Measurements from ENCODE around the gene KRT79.

The KRT79 gene

DNA sequence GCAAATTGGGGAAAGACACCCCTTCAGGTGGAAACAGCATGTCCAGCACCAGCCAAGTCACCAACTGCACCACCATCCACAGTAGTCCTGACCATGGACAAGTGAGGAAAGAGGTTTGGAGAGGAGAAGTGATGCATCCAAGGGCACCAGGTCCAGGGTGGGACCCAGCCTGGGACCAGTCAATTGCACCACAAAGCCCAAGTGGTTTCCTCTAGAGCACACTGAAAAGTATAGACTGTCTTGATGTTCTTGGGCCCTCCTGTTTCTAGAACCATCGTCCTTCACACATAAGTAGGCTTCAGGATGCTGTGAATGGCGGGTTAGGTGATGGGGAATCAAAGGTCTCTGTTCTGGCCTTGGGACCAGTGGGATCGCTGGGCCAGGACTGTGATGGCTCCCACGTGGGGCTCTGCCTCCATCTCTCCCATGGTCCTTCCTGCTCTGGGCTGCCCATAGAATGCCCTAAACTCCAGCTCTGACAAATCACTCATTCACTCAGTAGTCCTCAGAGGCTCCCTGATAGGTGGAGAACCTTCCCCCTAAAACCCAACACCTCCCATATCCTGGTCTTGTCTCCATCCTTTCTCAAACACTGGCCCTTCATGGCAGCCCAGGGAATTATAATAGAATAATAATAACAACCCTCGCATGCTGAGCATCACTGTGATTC is 9.2 kb downstream of the KRT79 start:
- Mint-ChIP-seq H3K4me1 (peaks cover 22% of the 10 kb centered on the region), H3K27ac (no peak overlapping the region), H3K4me3 (no peak overlapping the region)

DNA sequence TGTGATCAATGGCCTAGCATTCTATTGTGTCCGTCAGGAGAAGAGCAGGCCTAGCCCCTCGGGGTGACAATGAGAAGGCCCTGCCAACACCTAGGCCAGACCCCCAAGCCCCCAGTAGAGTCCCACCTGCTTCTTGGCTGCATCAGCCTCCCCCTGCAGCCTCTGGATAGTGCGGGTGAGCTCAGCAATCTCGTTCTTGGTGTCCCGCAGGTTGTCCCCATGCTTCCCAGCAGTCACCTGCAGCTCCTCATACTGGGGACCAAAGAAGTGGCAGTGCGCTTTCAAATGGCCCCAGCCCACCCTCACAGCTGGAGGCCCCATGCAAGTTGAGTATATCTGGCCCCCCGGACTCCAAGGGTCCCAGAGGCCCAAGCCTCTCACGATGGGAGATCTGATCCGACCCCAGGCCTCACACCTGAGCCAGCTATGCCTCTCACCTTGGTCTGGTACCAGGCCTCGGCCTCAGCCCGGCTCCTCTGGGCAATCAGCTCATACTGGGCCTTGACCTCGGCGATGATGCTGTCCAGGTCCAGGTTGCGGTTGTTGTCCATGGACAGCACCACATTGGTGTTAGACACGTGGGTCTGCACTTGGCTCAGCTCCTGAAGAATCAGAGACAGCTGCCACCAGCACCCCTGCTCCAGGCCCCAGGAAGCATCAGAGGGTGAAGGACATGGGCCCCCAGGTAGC is 10.2 kb downstream of the KRT79 start:
- no peak overlapping the region for H3K27ac Mint-ChIP-seq
- no peak for TF ChIP-seq CTCF (IDR thresholded peaks at IDR 0.05)
- H3K9me3 Mint-ChIP-seq: no peaks in the 10 kb centered on the region
- H3K4me3 Mint-ChIP-seq: no peak overlapping the region
- H3K27me3 Mint-ChIP-seq (ENCODE audit: low read depth, poor library complexity): peaks cover 37% of the 10 kb centered on the region
- peaks cover 22% of the 10 kb centered on the region for H3K4me1 Mint-ChIP-seq
- H3K36me3 Mint-ChIP-seq (ENCODE audit: low read depth): no peaks in the 10 kb centered on the region
- no peak for DNase-seq

More for the DNA sequence above, 9.2 kb downstream of the KRT79 start:
- H3K27me3 Mint-ChIP-seq (ENCODE audit: low read depth, poor library complexity): peaks cover 36% of the 10 kb centered on the region
- no peak for TF ChIP-seq CTCF (IDR thresholded peaks at IDR 0.05)
- H3K9me3 Mint-ChIP-seq: no peaks in the 10 kb centered on the region
- H3K36me3 Mint-ChIP-seq (ENCODE audit: low read depth): no peaks in the 10 kb centered on the region
- no peak for DNase-seq

GRCh38 chr12:52822771-52823510 is 11.2 kb downstream of the KRT79 start:
- no peak for TF ChIP-seq CTCF (IDR thresholded peaks at IDR 0.05)
- H3K4me1 Mint-ChIP-seq: peaks cover 31% of the 10 kb centered on the region
- no peak overlapping the region for H3K4me3 Mint-ChIP-seq
- peaks cover 37% of the 10 kb centered on the region for H3K27me3 Mint-ChIP-seq (ENCODE audit: low read depth, poor library complexity)
- H3K27ac Mint-ChIP-seq: no peak overlapping the region
- no peaks in the 10 kb centered on the region for H3K9me3 Mint-ChIP-seq
- no peaks in the 10 kb centered on the region for H3K36me3 Mint-ChIP-seq (ENCODE audit: low read depth)
- no peak for DNase-seq

DNA sequence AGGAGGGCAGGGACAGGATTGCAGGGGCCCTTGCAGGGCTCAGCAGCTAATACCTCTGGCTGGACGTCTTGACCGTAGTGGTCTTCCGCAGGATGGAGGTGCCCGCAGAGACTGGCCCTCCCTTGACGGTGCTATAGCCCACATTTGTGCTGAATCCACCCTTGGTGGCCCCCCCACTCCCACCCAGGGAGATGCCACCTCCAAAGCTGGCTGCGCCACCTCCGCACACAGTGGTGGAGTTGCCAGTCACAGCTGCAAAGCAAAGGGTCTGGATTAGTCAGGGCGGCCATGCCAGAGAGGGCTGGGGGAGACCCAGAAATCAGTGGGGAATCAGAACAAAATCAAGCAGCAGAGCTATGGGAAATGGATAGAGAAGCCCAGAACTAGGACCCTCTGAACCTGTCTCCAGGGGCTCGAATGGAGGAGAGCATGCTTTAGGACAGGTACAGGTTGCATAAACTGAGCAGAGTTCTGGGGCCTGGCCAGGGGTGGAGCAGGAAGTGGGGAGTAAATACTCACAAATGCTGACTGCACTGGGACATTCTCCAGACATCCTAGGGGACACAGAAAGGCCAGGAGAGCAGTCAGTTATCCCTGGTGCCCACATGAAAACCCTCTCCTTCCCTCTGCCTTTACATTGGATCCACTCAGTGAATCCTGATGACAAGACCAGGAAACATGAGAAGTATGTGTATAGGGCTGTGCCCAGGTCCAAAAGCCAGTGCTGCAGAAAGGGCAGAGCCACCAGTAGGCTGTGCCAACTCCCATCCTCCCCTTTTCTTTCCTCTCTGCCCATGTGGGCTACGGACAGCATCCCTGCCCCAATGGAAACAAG is 12.1 kb downstream of the KRT79 start:
- H3K27me3 Mint-ChIP-seq (ENCODE audit: low read depth, poor library complexity): peaks cover 34% of the 10 kb centered on the region
- no peaks in the 10 kb centered on the region for H3K9me3 Mint-ChIP-seq
- no peak for DNase-seq
- no peak overlapping the region for H3K27ac Mint-ChIP-seq
- peaks cover 31% of the 10 kb centered on the region for H3K4me1 Mint-ChIP-seq
- H3K4me3 Mint-ChIP-seq: no peak overlapping the region
- no peak for TF ChIP-seq CTCF (IDR thresholded peaks at IDR 0.05)
- no peaks in the 10 kb centered on the region for H3K36me3 Mint-ChIP-seq (ENCODE audit: low read depth)

DNA sequence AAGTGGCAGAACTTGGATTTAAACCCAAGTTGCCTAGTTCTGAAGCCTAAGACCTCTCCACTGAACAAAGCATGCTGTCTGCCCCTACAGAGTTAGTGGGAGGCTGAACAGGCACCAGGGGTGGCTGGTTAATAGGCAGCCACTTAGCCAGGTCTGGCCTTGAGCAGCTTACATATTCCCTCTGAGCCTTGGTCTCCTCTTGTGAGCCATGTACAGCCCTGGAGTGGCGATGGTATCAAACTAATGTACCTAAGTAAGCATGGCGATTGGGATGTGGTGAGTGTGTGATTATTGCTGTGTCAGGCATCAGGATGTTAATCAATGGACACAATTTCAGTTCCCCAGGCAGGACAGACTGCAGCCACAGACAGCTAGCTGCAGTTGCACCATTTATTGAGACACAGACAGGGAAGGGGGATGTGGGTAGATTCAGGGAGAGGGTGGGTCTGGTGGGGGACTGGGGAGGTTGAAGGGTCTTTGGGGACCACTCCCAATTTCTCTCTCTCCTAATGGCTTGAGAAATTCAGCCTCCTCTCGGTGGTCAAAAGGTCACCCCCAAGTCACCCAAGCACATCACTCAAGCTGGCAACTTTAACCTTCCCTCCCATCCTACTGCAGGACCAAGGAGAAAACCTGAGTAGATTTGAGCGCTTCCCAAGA is 12.9 kb downstream of the KRT79 start:
- no peak overlapping the region for H3K27ac Mint-ChIP-seq
- H3K27me3 Mint-ChIP-seq (ENCODE audit: low read depth, poor library complexity): peaks cover 32% of the 10 kb centered on the region
- DNase-seq: no peak
- H3K9me3 Mint-ChIP-seq: no peaks in the 10 kb centered on the region
- no peaks in the 10 kb centered on the region for H3K36me3 Mint-ChIP-seq (ENCODE audit: low read depth)
- peaks cover 31% of the 10 kb centered on the region for H3K4me1 Mint-ChIP-seq
- no peak for TF ChIP-seq CTCF (IDR thresholded peaks at IDR 0.05)
- H3K4me3 Mint-ChIP-seq: no peak overlapping the region
